Right lobe of liver (tissue), 6 donors: ENCODE results near the gene ECI1. TPM values are rescaled to one million over a fixed set of nuclear protein-coding genes. Genes with fewer than 3 reads are reported as not detected.

Experiments used
- ATAC-seq, 4 donors: fragments of 200-7000 bp; cut with Tn5 transposase; one replicate each; pipeline ENCODE4 v1.9.1; 2020; ENCODE audit warnings: mild to moderate bottlenecking in 4 of 4, moderate library complexity in 4 of 4
- DNase-seq, 3 donors: peaks; one replicate each; pipeline ENCODE4 v3.0.0-alpha.2; 2020
- H3K27ac ChIP-seq, 3 donors: fragments of 200-600 bp; one replicate each; pipeline ENCODE4 v1.8.0; 2022
- H3K27me3 ChIP-seq, 2 donors: fragments of 200-600 bp; one replicate each; pipeline ENCODE4 v1.8.0; 2022
- H3K36me3 ChIP-seq, 4 donors: fragments of 200-600 bp; sonication (generic) in 1 of 4; one replicate each; pipeline versions ENCODE4 v1.5.1 to v1.8.0; 2017 to 2022; ENCODE audit warnings: control low read depth in 1 of 4
- H3K4me1 ChIP-seq, 4 donors: fragments of 200-600 bp; sonication (generic) in 1 of 4; one replicate each; pipeline versions ENCODE4 v1.5.1 to v1.8.0; 2017 to 2022; ENCODE audit warnings: control low read depth in 1 of 4
- H3K4me3 ChIP-seq, 3 donors: fragments of 200-600 bp; one replicate each; pipeline ENCODE4 v1.8.0; 2022
- H3K9me3 ChIP-seq, 4 donors: fragments of 200-600 bp; sonication (generic) in 1 of 4; one replicate each; pipeline versions ENCODE4 v1.5.1 to v1.8.0; 2017 to 2022; ENCODE audit warnings: control low read depth in 1 of 4
- POLR2A ChIP-seq: fragments of 450-650 bp; IDR thresholded peaks from one replicate; pipeline ENCODE4 v1.6.1; 2017; ENCODE audit warnings: antibody characterized with exemption, mild to moderate bottlenecking
- WGBS: methylation state at CpG from one replicate; pipeline ENCODE4 v1.1.6; 2018; ENCODE audit warnings: low coverage, low lambda C conversion rate; ENCODE audit not compliant: insufficient coverage; ENCODE audit errors: missing lambda C conversion rate; 5-methylcytosine and 5-hydroxymethylcytosine counted together
- intact Hi-C, 2 donors: fragments of 100-400 bp; cut with DNase I; formaldehyde crosslinking; loops; one replicate each; pipeline versions ENCODE4 v1.11.2 to v1.14.1; 2022
- total RNA-seq, 6 experiments: library from RNA; depleted of rRNA in 2 of 6; stranded (reverse); fragments of >200 nt in 2 of 6; fragmentation: NEBNext Ultra II Directional in 3 of 6; extraction: Animal tissue kit (Norgen Biotek cat#: 25700) in 3 of 6; gene quantifications; one replicate each; pipeline versions ENCODE4 v1.1.0 to v1.2.4, GENCODE V29; 2016 to 2023
- TF ChIP-seq, protein P1 (sequence below), 4 donors: fragments of 200-600 bp in 3 of 4; fragments of 450-650 bp in 1 of 4; IDR thresholded peaks; one replicate each; pipeline versions ENCODE4 v1.5.1 to v1.8.0; 2016 to 2022; ENCODE audit warnings: antibody characterized with exemption in 4 of 4, mild to moderate bottlenecking in 2 of 4
- donor health status: DM: no; HTN: yes; CAD: no.
- donor health status: DM: no; HTN: no; CAD: no.
- donor health status: DM: no; HTN: no; CAD: no.
- donor health status: DM: no; HTN: yes; CAD: no.
- donor health status: DM: no; HTN: yes; CAD: no.

The ECI1 gene
- total RNA-seq, 6 experiments from 2014 or later, result 68.1 to 150 (median 85.5) TPM

DNA sequence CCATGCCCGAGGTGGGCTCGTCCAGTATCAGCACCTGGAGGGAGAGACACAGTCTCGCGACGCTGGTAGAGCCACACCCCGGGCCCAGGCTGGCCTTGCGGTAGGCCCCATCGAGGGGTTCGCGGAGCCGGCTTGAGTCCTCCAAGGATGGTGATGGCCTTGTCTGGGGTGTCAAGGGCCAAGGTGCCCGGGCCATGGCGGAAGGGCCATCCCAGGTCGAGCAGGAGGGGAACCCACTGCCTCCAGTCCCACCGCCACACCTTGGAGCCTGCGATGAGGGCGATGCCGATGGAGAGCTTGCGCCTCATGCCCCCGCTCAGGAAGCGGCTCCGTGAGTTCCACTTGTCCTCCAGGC, 46.1 kb upstream of the ECI1 start:
- Histone ChIP-seq H3K36me3 (no peaks in the 10 kb centered on the region), H3K4me1 (no peaks in the 10 kb centered on the region), H3K4me3 (no peak overlapping the region), H3K27ac (no peak overlapping the region), H3K9me3 (no peaks in the 10 kb centered on the region), H3K27me3 (no peaks in the 10 kb centered on the region)
- no peak for DNase-seq
- ATAC-seq, result peak in 1 of 4 donors; percentile 13
- WGBS, result no CpG with 5 or more reads among the region's 22 CpGs
- intact Hi-C loops, result no loop called here
- no peak for TF ChIP-seq POLR2A
- TF ChIP-seq, protein P1, sequence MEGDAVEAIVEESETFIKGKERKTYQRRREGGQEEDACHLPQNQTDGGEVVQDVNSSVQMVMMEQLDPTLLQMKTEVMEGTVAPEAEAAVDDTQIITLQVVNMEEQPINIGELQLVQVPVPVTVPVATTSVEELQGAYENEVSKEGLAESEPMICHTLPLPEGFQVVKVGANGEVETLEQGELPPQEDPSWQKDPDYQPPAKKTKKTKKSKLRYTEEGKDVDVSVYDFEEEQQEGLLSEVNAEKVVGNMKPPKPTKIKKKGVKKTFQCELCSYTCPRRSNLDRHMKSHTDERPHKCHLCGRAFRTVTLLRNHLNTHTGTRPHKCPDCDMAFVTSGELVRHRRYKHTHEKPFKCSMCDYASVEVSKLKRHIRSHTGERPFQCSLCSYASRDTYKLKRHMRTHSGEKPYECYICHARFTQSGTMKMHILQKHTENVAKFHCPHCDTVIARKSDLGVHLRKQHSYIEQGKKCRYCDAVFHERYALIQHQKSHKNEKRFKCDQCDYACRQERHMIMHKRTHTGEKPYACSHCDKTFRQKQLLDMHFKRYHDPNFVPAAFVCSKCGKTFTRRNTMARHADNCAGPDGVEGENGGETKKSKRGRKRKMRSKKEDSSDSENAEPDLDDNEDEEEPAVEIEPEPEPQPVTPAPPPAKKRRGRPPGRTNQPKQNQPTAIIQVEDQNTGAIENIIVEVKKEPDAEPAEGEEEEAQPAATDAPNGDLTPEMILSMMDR (IDR thresholded peaks at IDR 0.05), result no peak

DNA sequence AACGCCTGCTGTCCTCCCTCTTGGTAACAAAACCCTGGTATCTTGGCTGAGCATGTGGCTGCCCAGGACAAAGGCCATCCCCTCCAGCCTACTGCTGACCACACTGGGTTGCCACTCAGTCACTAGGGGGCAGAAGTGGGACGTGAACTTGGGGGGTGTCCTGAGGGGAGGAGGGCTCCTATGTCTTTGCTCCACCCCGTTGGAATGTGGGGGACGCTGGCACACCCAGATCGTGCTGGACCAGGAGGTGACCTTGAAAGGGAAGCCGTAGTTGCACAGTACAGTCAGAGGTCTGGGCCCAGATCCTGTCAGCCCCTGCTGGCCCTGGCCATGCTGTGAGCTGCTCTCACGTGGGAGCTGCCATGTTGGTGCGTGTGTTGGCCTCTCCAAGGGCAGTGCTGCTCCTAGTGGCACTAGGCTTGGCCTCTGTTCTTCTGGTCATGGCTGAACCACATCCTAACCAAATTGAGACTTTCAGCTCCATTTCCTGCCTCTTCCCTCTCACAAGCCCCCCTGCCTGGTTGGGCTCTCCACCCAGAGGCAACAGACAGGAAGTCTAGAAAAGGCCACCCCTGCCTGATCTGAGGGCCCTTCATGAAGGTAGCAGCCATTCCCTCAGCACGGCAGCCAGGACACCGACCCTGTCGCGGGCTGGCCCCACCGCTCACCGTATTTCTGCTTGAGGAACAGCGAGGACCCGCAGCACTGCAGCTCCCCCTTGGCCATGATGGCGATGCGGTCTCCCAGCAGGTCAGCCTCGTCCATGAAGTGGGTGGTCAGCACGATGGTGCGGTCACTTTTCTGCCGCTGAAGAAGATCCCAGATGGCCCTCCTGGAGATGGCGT, 45.5 kb upstream of the ECI1 start:
- no peaks in the 10 kb centered on the region for H3K9me3 ChIP-seq
- TF ChIP-seq, protein P1 (IDR thresholded peaks at IDR 0.05), result peak; percentile 32 to 45 (median 36)
- no peak for TF ChIP-seq POLR2A
- H3K36me3 ChIP-seq, result no peaks in the 10 kb centered on the region
- 77% methylated on average over 6 of the region's 23 CpGs for WGBS
- intact Hi-C loops, result no loop called here
- no peaks in the 10 kb centered on the region for H3K4me1 ChIP-seq
- peak in 1 of 3 donors; percentile 42 for DNase-seq
- no peak overlapping the region for H3K4me3 ChIP-seq
- no peak overlapping the region for H3K27ac ChIP-seq
- H3K27me3 ChIP-seq, result no peaks in the 10 kb centered on the region
- peak; percentile 73 to 78 (median 74) for ATAC-seq

DNA sequence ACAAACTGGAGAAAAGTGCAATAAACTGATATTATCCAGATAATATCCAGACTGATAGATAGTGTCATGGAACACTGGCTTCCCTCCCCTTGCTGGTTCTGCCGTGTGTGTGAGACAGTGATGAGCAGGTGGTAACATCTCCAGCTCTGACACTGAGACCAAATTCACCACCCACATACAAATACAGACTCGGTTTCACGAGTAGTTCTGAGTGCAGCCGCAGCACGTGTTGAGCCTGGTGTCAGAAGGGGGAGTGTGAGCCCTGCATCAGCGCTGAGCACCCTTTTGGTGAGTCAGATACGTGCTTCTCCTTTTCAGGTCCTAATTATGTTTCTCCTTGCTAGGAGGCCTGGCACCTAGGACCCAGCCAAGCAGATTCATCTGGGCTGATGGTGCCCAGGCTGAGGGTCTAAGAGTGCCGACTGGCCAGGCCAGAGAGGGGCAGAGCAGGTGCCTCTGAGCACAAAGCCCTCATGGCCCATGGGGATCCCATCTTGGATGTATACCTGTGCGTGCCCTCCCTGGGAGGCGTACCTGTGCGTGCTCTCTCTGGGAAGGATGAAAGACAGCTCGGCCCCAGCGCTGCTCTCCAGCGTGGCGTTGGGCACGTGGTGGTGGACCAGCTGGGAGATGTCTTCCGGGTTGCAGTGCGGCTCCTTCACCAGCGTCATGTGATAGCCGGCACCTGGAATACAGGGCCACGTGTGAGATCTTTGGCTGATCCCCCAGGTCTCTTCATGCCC, 43.8 kb upstream of the ECI1 start:
- intact Hi-C loops, result no loop called here
- Histone ChIP-seq H3K9me3 (no peaks in the 10 kb centered on the region), H3K4me1 (no peaks in the 10 kb centered on the region), H3K27ac (no peak overlapping the region), H3K27me3 (no peaks in the 10 kb centered on the region), H3K4me3 (no peak overlapping the region), H3K36me3 (no peaks in the 10 kb centered on the region)
- ATAC-seq, result no peak
- no CpG with 5 or more reads among the region's 21 CpGs for WGBS
- no peak for TF ChIP-seq POLR2A
- TF ChIP-seq, protein P1 (IDR thresholded peaks at IDR 0.05), result no peak
- no peak for DNase-seq

DNA sequence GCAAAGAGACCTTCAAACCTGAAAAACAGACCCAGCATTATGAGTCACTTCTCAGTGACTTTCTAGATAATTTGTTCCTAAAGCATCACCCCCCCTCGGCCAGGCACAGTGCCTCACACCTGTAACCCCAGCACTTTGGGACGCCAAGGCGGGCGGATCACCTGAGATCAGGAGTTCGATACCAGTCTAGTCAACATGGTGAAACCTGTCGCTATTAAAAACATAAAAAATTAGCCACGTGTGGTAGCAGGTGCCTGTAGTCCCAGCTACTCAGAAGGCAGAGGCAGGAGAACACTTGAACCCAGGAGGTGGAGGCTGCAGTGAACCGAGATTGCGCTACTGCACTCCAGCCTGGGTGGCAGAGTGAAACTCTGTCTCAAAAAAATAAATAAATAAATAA, 40.8 kb upstream of the ECI1 start:
- TF ChIP-seq, protein P1 (IDR thresholded peaks at IDR 0.05), result no peak
- no peak for TF ChIP-seq POLR2A
- WGBS, result 89% methylated on average over 9 of the region's 9 CpGs
- Histone ChIP-seq H3K9me3 (no peaks in the 10 kb centered on the region), H3K27ac (no peak overlapping the region), H3K4me3 (no peak overlapping the region), H3K27me3 (no peaks in the 10 kb centered on the region), H3K36me3 (no peaks in the 10 kb centered on the region), H3K4me1 (no peaks in the 10 kb centered on the region)
- intact Hi-C loops, result no loop called here
- ATAC-seq (no peak), DNase-seq (no peak)
